Measurements from ENCODE around the gene TARP.

TARP gene

GRCh38 chr7:38273286-38273995 lies at the start of gene TARP:
TARP (minus strand) TSS chr7:38273636.
- CTCF ChIA-PET, result no interaction called here
- Mint-ChIP-seq H3K4me3 (peak within 1 kb of the TSS; percentile 24), H3K27ac (no peak within 1 kb of the TSS), H3K9me3 (no peaks in the 10 kb centered on the region), H3K36me3 (ENCODE audit: low read depth) (no peaks in the 10 kb centered on the region), H3K27me3 (ENCODE audit: low read depth) (no peaks in the 10 kb centered on the region), H3K4me1 (ENCODE audit: low read depth) (no peaks in the 10 kb centered on the region)
- DNase-seq, result no peak
- intact Hi-C loops (cut with micrococcal nuclease), result no loop called here

DNA sequence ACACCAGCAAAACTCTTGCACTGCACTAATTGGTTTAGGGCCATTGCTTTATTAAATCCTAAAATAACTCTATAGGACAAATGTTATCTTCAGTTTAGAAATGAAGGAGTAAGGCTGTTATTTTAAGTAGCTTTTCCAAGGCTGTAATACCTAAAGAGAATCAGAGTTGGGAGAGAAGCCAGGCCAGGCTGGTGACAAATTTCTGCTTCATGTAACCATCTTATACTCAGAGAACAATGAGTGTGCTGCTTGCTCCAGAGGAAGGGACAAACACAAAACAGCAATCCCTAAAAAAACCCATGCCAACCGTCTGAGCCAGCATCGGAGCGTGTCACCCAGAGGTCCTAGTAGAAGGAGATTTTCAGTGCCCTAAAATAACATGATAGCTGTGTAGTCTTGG lies 49.7 kb upstream of the TARP start:
- Mint-ChIP-seq H3K9me3 (no peaks in the 10 kb centered on the region), H3K36me3 (ENCODE audit: low read depth) (no peaks in the 10 kb centered on the region), H3K27me3 (ENCODE audit: low read depth) (no peaks in the 10 kb centered on the region), H3K27ac (no peak overlapping the region), H3K4me1 (ENCODE audit: low read depth) (peaks cover 36% of the 10 kb centered on the region), H3K4me3 (no peak overlapping the region)
- DNase-seq, result no peak
- CTCF ChIA-PET, result interaction anchor here (0.8 to 5.4 kb wide), 4 partner anchors 13 to 107 kb away, joined by 3 to 34 read pairs (median 4); no protein-coding TSS in a partner anchor
- intact Hi-C loops (cut with micrococcal nuclease), result no loop called here

DNA sequence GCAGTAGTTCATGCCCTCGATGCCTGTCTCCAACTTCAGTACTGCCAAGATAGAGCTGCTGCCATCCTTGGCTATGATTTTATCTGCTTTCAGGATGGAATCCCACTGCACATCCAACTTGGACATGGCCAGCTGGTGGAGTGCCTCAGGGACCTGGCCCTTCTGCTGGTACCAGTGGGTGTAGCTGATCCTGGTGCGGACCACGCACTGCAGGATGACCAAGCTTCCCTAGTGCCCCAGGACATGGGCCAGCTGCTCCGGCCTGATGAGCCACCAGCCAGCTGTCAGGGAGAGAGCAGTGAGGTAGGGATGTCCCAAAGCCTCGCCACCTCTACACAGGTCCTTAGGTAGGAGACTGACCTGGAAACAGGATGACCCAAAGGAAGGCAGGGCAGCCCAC lies 49.0 kb upstream of the TARP start:
- DNase-seq, result no peak
- CTCF ChIA-PET, result interaction anchor here (0.7 to 5.4 kb wide), 6 partner anchors 9 to 107 kb away, joined by 3 to 34 read pairs (median 3); no protein-coding TSS in a partner anchor
- Mint-ChIP-seq H3K4me3 (no peak overlapping the region), H3K36me3 (ENCODE audit: low read depth) (no peaks in the 10 kb centered on the region), H3K27me3 (ENCODE audit: low read depth) (no peaks in the 10 kb centered on the region), H3K4me1 (ENCODE audit: low read depth) (peaks cover 32% of the 10 kb centered on the region), H3K9me3 (no peaks in the 10 kb centered on the region), H3K27ac (no peak overlapping the region)
- intact Hi-C loops (cut with micrococcal nuclease), result no loop called here

- Mint-ChIP-seq H3K4me3 (no peak overlapping the region), H3K9me3 (no peaks in the 10 kb centered on the region), H3K4me1 (ENCODE audit: low read depth) (peaks cover 30% of the 10 kb centered on the region), H3K36me3 (ENCODE audit: low read depth) (no peaks in the 10 kb centered on the region), H3K27me3 (ENCODE audit: low read depth) (no peaks in the 10 kb centered on the region), H3K27ac (no peak overlapping the region)
- CTCF ChIA-PET, result interaction anchor here (0.7 to 5.4 kb wide), 4 partner anchors 10 to 99 kb away, joined by 3 to 34 read pairs (median 3); no protein-coding TSS in a partner anchor
- no peak for DNase-seq
- intact Hi-C loops (cut with micrococcal nuclease), result no loop called here
These were observed 48.5 kb upstream of the TARP start for GRCh38 chr7:38321967-38322366.

GRCh38 chr7:38321515-38321944 lies 48.1 kb upstream of the TARP start:
- H3K27ac Mint-ChIP-seq, result peak overlapping the region; percentile 41
- H3K27me3 Mint-ChIP-seq (ENCODE audit: low read depth), result no peaks in the 10 kb centered on the region
- no peaks in the 10 kb centered on the region for H3K9me3 Mint-ChIP-seq
- CTCF ChIA-PET, result interaction anchor here (0.7 to 5.4 kb wide), 6 partner anchors 10 to 99 kb away, joined by 3 to 34 read pairs (median 3); no protein-coding TSS in a partner anchor
- intact Hi-C loops (cut with micrococcal nuclease), result no loop called here
- peaks cover 26% of the 10 kb centered on the region for H3K4me1 Mint-ChIP-seq (ENCODE audit: low read depth)
- H3K36me3 Mint-ChIP-seq (ENCODE audit: low read depth), result no peaks in the 10 kb centered on the region
- peak; percentile 35 for DNase-seq
- no peak overlapping the region for H3K4me3 Mint-ChIP-seq

DNA sequence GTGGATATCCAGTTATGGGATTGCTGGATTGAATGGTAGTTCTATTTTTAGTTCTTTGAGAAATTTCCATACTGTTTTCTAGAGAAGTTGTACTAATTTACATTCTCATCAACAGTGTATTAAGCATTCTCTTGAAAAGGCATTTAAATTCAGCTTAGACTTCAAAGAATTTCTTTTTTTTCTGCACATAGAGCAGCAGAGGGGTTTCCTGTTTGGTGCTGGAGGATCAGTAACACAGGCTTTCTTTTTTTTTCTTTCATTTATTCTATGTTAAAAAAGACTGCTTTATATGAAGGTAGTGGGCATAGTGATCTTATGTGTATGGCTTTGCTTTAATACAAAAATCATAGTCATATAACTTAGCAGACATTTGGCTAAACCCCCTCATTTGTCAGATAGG lies 47.6 kb upstream of the TARP start:
- H3K4me3 Mint-ChIP-seq, result no peak overlapping the region
- no peak for DNase-seq
- H3K27me3 Mint-ChIP-seq (ENCODE audit: low read depth), result no peaks in the 10 kb centered on the region
- CTCF ChIA-PET, result interaction anchor here (0.7 to 5.4 kb wide), 8 partner anchors 8 to 105 kb away, joined by 3 to 34 read pairs (median 4); no protein-coding TSS in a partner anchor
- intact Hi-C loops (cut with micrococcal nuclease), result no loop called here
- no peaks in the 10 kb centered on the region for H3K9me3 Mint-ChIP-seq
- no peaks in the 10 kb centered on the region for H3K36me3 Mint-ChIP-seq (ENCODE audit: low read depth)
- H3K27ac Mint-ChIP-seq, result peak overlapping the region; percentile 41
- H3K4me1 Mint-ChIP-seq (ENCODE audit: low read depth), result peaks cover 26% of the 10 kb centered on the region

- Mint-ChIP-seq H3K9me3 (no peaks in the 10 kb centered on the region), H3K4me1 (ENCODE audit: low read depth) (peaks cover 26% of the 10 kb centered on the region), H3K36me3 (ENCODE audit: low read depth) (no peaks in the 10 kb centered on the region), H3K27ac (peak overlapping the region; percentile 82), H3K27me3 (ENCODE audit: low read depth) (no peaks in the 10 kb centered on the region), H3K4me3 (peak overlapping the region; percentile 47)
- intact Hi-C loops (cut with micrococcal nuclease), result loop anchor here (1.0 to 5.0 kb wide), 5 partner anchors 10 to 418 kb away; no protein-coding TSS in a partner anchor
- no peak for DNase-seq
- CTCF ChIA-PET, result interaction anchor here (0.9 to 5.4 kb wide), 11 partner anchors 7 to 104 kb away, joined by 3 to 34 read pairs (median 4); no protein-coding TSS in a partner anchor
These were observed 46.4 kb upstream of the TARP start for GRCh38 chr7:38319873-38320272.

DNA sequence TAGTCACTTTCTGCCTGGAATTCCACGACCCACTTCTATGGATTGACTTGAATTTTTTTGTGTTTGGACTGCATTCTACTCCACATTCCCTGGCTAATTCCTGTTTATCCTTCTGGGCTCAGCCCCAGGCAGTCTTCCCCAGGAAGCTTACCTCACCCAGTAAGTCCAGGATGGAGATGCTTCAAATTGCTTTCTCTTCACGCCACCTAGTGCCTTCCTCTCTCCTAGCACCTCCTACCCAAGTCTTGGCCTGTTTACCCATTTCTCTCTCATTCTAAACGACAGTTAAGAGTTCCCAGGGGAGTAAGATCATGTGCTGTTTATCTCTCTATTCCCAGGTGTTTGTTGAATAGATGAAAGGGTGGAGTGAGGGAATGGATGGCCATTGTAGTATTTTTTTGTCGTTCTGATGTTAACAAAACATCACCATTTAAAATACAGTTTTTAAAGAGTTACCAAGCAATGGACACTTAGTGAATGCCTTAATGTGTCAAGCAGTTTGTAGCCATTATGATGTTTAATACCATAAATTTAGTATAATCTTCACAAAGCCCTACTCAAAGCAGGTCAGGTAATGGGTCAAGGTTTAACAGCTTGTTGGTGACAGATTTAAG lies 45.5 kb upstream of the TARP start:
- no peaks in the 10 kb centered on the region for H3K36me3 Mint-ChIP-seq (ENCODE audit: low read depth)
- peaks cover 26% of the 10 kb centered on the region for H3K4me1 Mint-ChIP-seq (ENCODE audit: low read depth)
- no peaks in the 10 kb centered on the region for H3K9me3 Mint-ChIP-seq
- H3K4me3 Mint-ChIP-seq, result peak overlapping the region; percentile 27
- DNase-seq, result peak; percentile 33
- intact Hi-C loops (cut with micrococcal nuclease), result loop anchor here (1.0 to 5.0 kb wide), 5 partner anchors 11 to 417 kb away; no protein-coding TSS in a partner anchor
- CTCF ChIA-PET, result interaction anchor here (0.9 to 5.4 kb wide), 14 partner anchors 8 to 211 kb away, joined by 3 to 34 read pairs (median 4); no protein-coding TSS in a partner anchor
- H3K27me3 Mint-ChIP-seq (ENCODE audit: low read depth), result no peaks in the 10 kb centered on the region
- no peak overlapping the region for H3K27ac Mint-ChIP-seq

DNA sequence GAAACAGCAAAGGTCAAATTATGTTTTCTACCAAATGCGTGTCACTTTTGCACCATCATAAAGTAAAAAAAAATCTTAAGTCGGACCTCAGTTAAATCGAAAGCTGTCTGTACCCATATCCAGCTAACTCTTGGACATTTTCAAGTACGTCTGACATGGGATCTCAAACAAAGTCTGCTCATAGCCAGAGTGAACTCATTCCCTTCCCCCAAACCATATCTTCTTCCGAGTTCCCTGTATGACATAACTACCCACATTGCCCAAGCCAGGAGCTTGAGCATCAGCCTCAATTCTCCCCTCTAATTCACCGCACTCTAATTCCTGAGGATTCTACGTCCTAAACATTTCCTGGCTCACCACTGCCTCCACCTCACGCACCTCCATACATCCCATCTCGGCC lies 44.8 kb upstream of the TARP start:
- Mint-ChIP-seq H3K9me3 (no peaks in the 10 kb centered on the region), H3K27ac (no peak overlapping the region), H3K36me3 (ENCODE audit: low read depth) (no peaks in the 10 kb centered on the region), H3K27me3 (ENCODE audit: low read depth) (no peaks in the 10 kb centered on the region), H3K4me1 (ENCODE audit: low read depth) (peaks cover 27% of the 10 kb centered on the region), H3K4me3 (no peak overlapping the region)
- CTCF ChIA-PET, result interaction anchor here (1.1 to 3.9 kb wide), 10 partner anchors 9 to 211 kb away, joined by 3 to 27 read pairs (median 4); no protein-coding TSS in a partner anchor
- DNase-seq, result no peak
- intact Hi-C loops (cut with micrococcal nuclease), result loop anchor here (5.0 kb wide), 1 partner anchor 416 kb away; no protein-coding TSS in a partner anchor

- CTCF ChIA-PET, result interaction anchor here (1.3 to 3.9 kb wide), 6 partner anchors 10 to 210 kb away, joined by 4 to 27 read pairs (median 6); no protein-coding TSS in a partner anchor
- Mint-ChIP-seq H3K27me3 (ENCODE audit: low read depth) (no peaks in the 10 kb centered on the region), H3K4me3 (no peak overlapping the region), H3K4me1 (ENCODE audit: low read depth) (peaks cover 27% of the 10 kb centered on the region), H3K36me3 (ENCODE audit: low read depth) (no peaks in the 10 kb centered on the region), H3K9me3 (no peaks in the 10 kb centered on the region), H3K27ac (no peak overlapping the region)
- intact Hi-C loops (cut with micrococcal nuclease), result loop anchor here (5.0 kb wide), 1 partner anchor 415 kb away; no protein-coding TSS in a partner anchor
- no peak for DNase-seq
These were observed 44.1 kb upstream of the TARP start for GRCh38 chr7:38317515-38317914.

- Mint-ChIP-seq H3K27ac (no peak overlapping the region), H3K4me1 (ENCODE audit: low read depth) (peaks cover 25% of the 10 kb centered on the region), H3K9me3 (no peaks in the 10 kb centered on the region), H3K27me3 (ENCODE audit: low read depth) (no peaks in the 10 kb centered on the region), H3K36me3 (ENCODE audit: low read depth) (no peaks in the 10 kb centered on the region), H3K4me3 (no peak overlapping the region)
- DNase-seq, result no peak
- intact Hi-C loops (cut with micrococcal nuclease), result loop anchor here (5.0 kb wide), 1 partner anchor 415 kb away; no protein-coding TSS in a partner anchor
- CTCF ChIA-PET, result interaction anchor here (1.3 to 3.9 kb wide), 2 partner anchors 101 kb away, joined by 4 to 27 read pairs; no protein-coding TSS in a partner anchor
These were observed 43.4 kb upstream of the TARP start for GRCh38 chr7:38316733-38317360.

DNA sequence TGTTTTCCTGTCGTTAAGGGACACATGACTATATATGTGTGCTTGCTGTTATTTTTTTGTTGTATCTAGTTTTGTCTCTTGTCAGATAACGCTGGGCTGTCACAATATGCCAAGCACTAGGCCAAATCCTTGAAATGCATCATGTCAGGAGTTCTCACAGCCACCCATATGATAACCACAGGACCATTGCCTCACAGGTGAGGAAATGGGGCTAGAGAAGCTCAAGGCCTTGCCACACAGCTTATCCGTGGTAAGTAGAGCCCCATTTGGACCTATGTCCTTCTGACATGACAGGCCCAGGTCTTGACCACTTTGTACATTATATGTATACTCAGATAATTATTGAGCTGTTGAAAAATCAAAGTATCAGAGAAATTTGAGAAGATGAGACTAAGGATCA lies 42.0 kb upstream of the TARP start:
- Mint-ChIP-seq H3K27ac (no peak overlapping the region), H3K4me3 (no peak overlapping the region), H3K4me1 (ENCODE audit: low read depth) (peaks cover 16% of the 10 kb centered on the region), H3K27me3 (ENCODE audit: low read depth) (no peaks in the 10 kb centered on the region), H3K36me3 (ENCODE audit: low read depth) (no peaks in the 10 kb centered on the region), H3K9me3 (no peaks in the 10 kb centered on the region)
- CTCF ChIA-PET, result interaction anchor here (0.6 to 1.3 kb wide), 3 partner anchors 18 to 99 kb away, joined by 3 to 4 read pairs (median 3); no protein-coding TSS in a partner anchor
- intact Hi-C loops (cut with micrococcal nuclease), result loop anchor here (5.0 kb wide), 1 partner anchor 413 kb away; no protein-coding TSS in a partner anchor
- no peak for DNase-seq

All from activated naive CD4-positive, alpha-beta T cell treated with anti-CD3 and anti-CD28 coated beads for 36 hours (primary cell).